Fibroblast of skin of left biceps (primary cell): Measurements from ENCODE around the gene BHLHA15.

Source experiments
- DNase-seq, 2 experiments: peaks; one replicate each; pipeline ENCODE4 v3.0.0-alpha.2; 2013; ENCODE audit warnings: low read depth in 2 of 2

BHLHA15 gene

GRCh38 chr7:98244871-98245270 is 33.6 kb downstream of the BHLHA15 start:
- no peak for DNase-seq

GRCh38 chr7:98248156-98248555 is 36.9 kb downstream of the BHLHA15 start:
- DNase-seq = no peak

- no peak for DNase-seq
Observed at GRCh38 chr7:98249106-98249505, 37.9 kb downstream of the BHLHA15 start.

- no peak for DNase-seq
Observed at GRCh38 chr7:98250789-98251188, 39.5 kb downstream of the BHLHA15 start.

GRCh38 chr7:98251231-98251600 is 40.0 kb downstream of the BHLHA15 start:
- no peak for DNase-seq

GRCh38 chr7:98251601-98252424 is 40.6 kb downstream of the BHLHA15 start, which contains the start of gene TECPR1:
Gene TECPR1, minus strand, starts transcription at chr7:98252232. Its CDS starts 6,086 bp downstream, at chr7:98246146.
- DNase-seq = peak; percentile 31 to 46

- no peak for DNase-seq
Observed at GRCh38 chr7:98252425-98253054, 41.3 kb downstream of the BHLHA15 start.

- DNase-seq = no peak
Observed at GRCh38 chr7:98254516-98254915, 43.3 kb downstream of the BHLHA15 start.

GRCh38 chr7:98254951-98255610 is 43.8 kb downstream of the BHLHA15 start:
- no peak for DNase-seq

GRCh38 chr7:98256431-98256830 is 45.2 kb downstream of the BHLHA15 start:
- DNase-seq = no peak

GRCh38 chr7:98257701-98258100 is 46.5 kb downstream of the BHLHA15 start:
- no peak for DNase-seq
